ENCODE data around the gene LSM5. TPM values are rescaled to one million over a fixed set of nuclear protein-coding genes. Genes with fewer than 3 reads are reported as not detected.

LSM5 gene
- total RNA-seq, 4 donors from 2014 or later = 10.1 to 35.3 (median 20.2) TPM

DNA sequence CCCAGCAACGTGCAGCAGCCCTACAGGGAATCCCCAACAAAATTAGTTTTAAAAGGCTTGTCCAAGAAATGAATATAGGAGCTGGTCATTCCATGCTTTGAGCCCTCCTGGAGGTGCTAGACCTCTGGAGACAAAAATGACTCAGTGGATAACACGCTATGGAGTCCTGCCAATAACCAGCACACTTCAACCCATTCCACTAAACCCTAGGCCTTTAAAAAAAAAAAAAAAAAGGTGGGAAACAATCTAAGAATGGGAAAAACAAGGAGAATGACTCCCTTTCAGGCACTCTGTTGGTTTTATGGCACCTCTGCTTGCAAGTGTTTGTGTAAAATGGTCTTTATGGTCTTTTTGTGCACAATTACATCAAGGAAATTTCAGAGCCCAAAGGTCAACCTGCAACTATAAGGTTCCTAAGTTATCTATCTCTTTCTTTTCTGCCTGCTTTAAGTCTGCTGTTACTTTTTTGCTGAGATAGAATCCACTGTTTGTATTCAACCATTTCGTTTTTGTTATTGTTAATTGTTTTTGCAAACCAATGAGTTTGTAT is 26.4 kb upstream of the LSM5 start:
- H3K27ac ChIP-seq = no peak overlapping the region
- H3K9me3 ChIP-seq = no peaks in the 10 kb centered on the region
- no peaks in the 10 kb centered on the region for H3K27me3 ChIP-seq
- H3K36me3 ChIP-seq = no peaks in the 10 kb centered on the region
- 66 to 80% methylated on average over 2 of the region's 3 CpGs for WGBS, 2 donors (ENCODE audit: low coverage in 1 of 2)
- peaks cover 0 to 25% (median 3%) of the 10 kb centered on the region in 3 donors for H3K4me1 ChIP-seq
- TF ChIP-seq, protein P1, sequence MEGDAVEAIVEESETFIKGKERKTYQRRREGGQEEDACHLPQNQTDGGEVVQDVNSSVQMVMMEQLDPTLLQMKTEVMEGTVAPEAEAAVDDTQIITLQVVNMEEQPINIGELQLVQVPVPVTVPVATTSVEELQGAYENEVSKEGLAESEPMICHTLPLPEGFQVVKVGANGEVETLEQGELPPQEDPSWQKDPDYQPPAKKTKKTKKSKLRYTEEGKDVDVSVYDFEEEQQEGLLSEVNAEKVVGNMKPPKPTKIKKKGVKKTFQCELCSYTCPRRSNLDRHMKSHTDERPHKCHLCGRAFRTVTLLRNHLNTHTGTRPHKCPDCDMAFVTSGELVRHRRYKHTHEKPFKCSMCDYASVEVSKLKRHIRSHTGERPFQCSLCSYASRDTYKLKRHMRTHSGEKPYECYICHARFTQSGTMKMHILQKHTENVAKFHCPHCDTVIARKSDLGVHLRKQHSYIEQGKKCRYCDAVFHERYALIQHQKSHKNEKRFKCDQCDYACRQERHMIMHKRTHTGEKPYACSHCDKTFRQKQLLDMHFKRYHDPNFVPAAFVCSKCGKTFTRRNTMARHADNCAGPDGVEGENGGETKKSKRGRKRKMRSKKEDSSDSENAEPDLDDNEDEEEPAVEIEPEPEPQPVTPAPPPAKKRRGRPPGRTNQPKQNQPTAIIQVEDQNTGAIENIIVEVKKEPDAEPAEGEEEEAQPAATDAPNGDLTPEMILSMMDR (IDR thresholded peaks at IDR 0.05) = no peak
- TF ChIP-seq EP300 (IDR thresholded peaks at IDR 0.05) = no peak
- TF ChIP-seq POLR2AphosphoS5 (IDR thresholded peaks at IDR 0.05) = no peak
- TF ChIP-seq POLR2A (IDR thresholded peaks at IDR 0.05) = no peak
- no peak overlapping the region for H3K4me3 ChIP-seq
- no peak for ATAC-seq

DNA sequence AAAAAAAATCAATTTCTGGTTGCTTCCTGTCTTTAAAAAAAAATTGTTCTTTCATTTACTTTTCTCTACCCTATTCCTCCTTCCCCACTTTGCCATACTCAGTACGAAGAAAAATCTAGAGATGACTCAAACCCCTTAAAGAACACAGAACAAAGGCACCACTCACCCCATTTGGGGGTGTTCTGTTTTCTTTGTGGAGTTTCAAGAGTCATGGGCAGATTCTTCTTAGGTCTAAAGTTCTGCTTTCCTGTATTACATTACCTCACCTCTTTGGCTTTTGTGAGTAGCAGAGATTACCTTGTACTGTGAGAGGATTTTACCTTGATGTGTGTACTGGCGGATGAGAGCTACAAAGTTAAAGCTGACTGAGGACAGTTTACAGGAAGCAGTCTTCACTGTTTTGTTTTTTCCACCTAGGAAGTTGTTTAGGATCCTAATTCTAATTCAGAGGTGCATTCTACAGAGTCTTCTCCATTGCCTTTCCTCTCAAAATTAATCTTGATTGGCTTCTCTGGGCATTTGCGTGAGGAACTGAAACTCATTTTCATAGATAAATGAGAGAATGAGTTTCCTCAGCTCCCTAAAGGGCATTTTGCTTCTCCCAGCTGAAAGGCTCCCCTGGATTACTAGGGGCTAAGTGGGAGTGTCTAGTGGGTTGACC is 25.8 kb upstream of the LSM5 start:
- 92 to 100% methylated on average over 3 of the region's 3 CpGs for WGBS, 2 donors (ENCODE audit: low coverage in 1 of 2)
- TF ChIP-seq POLR2A (IDR thresholded peaks at IDR 0.05) = no peak
- no peak for TF ChIP-seq POLR2AphosphoS5 (IDR thresholded peaks at IDR 0.05)
- TF ChIP-seq EP300 (IDR thresholded peaks at IDR 0.05) = no peak
- TF ChIP-seq, protein P1 (IDR thresholded peaks at IDR 0.05) = no peak
- Histone ChIP-seq H3K4me3 (no peak overlapping the region), H3K9me3 (no peaks in the 10 kb centered on the region), H3K36me3 (no peaks in the 10 kb centered on the region), H3K27ac (no peak overlapping the region), H3K4me1 (peaks cover 0 to 29% (median 3%) of the 10 kb centered on the region in 3 donors), H3K27me3 (no peaks in the 10 kb centered on the region)
- no peak for ATAC-seq

DNA sequence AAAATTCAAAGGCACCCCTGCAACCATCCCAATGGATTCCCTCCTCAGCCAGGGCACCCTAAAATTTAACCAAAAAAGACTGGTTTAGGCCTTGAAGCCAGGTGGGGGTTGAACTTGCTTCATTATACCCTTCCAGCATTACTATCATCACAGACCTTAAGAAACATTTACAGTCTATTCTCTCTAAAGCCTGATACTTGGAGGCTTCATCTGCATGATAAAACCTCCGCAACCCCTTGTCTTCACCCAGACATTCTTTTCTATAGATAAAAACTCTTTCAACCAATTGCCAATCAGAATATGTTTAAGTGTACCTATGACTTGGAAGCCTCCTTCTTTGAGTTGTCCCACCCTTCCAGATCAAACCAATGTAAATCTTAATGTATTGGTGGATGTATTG is 23.0 kb upstream of the LSM5 start:
- ATAC-seq = no peak
- H3K27ac ChIP-seq = no peak overlapping the region
- H3K4me1 ChIP-seq = peaks cover 0 to 43% (median 3%) of the 10 kb centered on the region in 3 donors
- 100% methylated on average over 1 of the region's 1 CpG for WGBS, 2 donors (ENCODE audit: low coverage in 1 of 2)
- H3K4me3 ChIP-seq = no peak overlapping the region
- H3K27me3 ChIP-seq = no peaks in the 10 kb centered on the region
- no peaks in the 10 kb centered on the region for H3K9me3 ChIP-seq
- TF ChIP-seq, protein P1 (IDR thresholded peaks at IDR 0.05) = no peak
- TF ChIP-seq EP300 (IDR thresholded peaks at IDR 0.05) = no peak
- TF ChIP-seq POLR2A (IDR thresholded peaks at IDR 0.05) = no peak
- no peak for TF ChIP-seq POLR2AphosphoS5 (IDR thresholded peaks at IDR 0.05)
- peaks cover 0 to 4% of the 10 kb centered on the region in 2 donors for H3K36me3 ChIP-seq

DNA sequence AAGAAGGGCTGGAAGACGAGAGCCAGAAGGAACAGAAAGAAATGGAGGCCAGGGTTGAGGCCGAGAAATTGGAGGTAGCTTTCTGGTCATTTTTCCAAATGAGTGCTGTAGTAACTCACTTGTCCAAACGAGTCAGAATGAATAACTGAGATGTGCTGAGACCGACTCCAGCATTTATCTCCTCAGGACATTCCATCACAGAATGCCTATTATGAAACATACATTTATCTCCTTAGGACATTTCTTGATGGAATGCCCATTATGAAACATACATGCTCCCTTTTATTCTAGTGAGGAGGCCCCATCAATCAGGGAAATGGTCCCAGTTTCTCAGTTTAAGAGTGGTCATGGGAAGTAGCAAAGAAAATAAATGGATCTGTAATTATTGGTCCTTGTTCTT is 21.6 kb upstream of the LSM5 start:
- ATAC-seq = no peak
- H3K9me3 ChIP-seq = no peaks in the 10 kb centered on the region
- H3K27me3 ChIP-seq = no peaks in the 10 kb centered on the region
- peaks cover 0 to 4% of the 10 kb centered on the region in 2 donors for H3K36me3 ChIP-seq
- TF ChIP-seq POLR2AphosphoS5 (IDR thresholded peaks at IDR 0.05) = no peak
- TF ChIP-seq, protein P1 (IDR thresholded peaks at IDR 0.05) = no peak
- TF ChIP-seq POLR2A (IDR thresholded peaks at IDR 0.05) = no peak
- TF ChIP-seq EP300 (IDR thresholded peaks at IDR 0.05) = no peak
- no peak overlapping the region for H3K27ac ChIP-seq
- no peak overlapping the region for H3K4me3 ChIP-seq
- peaks cover 0 to 55% (median 3%) of the 10 kb centered on the region in 3 donors for H3K4me1 ChIP-seq
- 86 to 93% methylated on average over 4 of the region's 4 CpGs for WGBS, 2 donors (ENCODE audit: low coverage in 1 of 2)

DNA sequence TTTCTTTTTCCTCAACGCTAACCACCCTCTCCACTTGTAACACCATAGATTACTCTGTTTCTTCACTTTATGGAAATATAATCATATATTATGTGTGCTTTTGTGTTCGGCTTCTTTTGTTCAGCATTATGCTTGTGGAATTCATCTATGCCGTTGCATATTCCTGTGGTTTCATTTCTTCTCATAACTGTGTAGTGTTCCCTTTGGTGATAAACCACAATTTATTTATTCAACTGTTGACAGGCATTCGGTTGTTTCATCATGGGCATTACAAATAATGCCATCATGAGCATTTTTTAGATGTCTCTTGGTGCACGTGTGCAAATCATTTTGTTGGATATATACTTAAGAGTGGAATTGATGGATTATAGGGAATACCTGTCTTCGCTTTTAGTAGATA is 17.2 kb upstream of the LSM5 start:
- TF ChIP-seq POLR2A (IDR thresholded peaks at IDR 0.05) (no peak), POLR2AphosphoS5 (IDR thresholded peaks at IDR 0.05) (no peak), EP300 (IDR thresholded peaks at IDR 0.05) (no peak)
- TF ChIP-seq, protein P1 (IDR thresholded peaks at IDR 0.05) = no peak
- H3K36me3 ChIP-seq = peaks cover 0 to 4% of the 10 kb centered on the region in 2 donors
- no peak overlapping the region for H3K4me3 ChIP-seq
- no peaks in the 10 kb centered on the region for H3K27me3 ChIP-seq
- no peak overlapping the region for H3K27ac ChIP-seq
- peaks cover 0 to 59% (median 0%) of the 10 kb centered on the region in 3 donors for H3K4me1 ChIP-seq
- WGBS, 2 donors (ENCODE audit: low coverage in 1 of 2) = 94 to 96% methylated on average over 5 to 6 of the region's 6 CpGs
- ATAC-seq = no peak
- H3K9me3 ChIP-seq = no peaks in the 10 kb centered on the region

All from gastroesophageal sphincter (tissue), 4 donors.